IMR-90 (cell line): ENCODE data around the gene TRDMT1. TPM values are rescaled to one million over a fixed set of nuclear protein-coding genes. Genes with fewer than 3 reads are reported as not detected.

Experiments used
- ATAC-seq: fragments of 200-7000 bp; cut with Tn5 transposase; 2 replicates; pipeline ENCODE4 v1.9.1; 2020; ENCODE audit warnings: low read depth, mild to moderate bottlenecking, moderate library complexity
- BruUV-seq: library from RNA; stranded (reverse); fragments of 400-500 nt; replicated peaks from 2 replicates; lab custom pipeline; 2021; lab: Mats Ljungman, UMichigan
- CTCF ChIA-PET: fragments of 300-600 bp; formaldehyde crosslinking; extraction: SDS; loops from one replicate; lab custom pipeline; 2021; ENCODE audit warnings: antibody characterized with exemption; lab: Yijun Ruan, JAX
- POLR2A ChIA-PET: fragments of 300-600 bp; sonication (Branson Sonifier 250); formaldehyde crosslinking; loops from one replicate; lab custom pipeline; 2022; ENCODE audit warnings: antibody characterized with exemption; ENCODE audit not compliant: unreplicated experiment; lab: Charles Lee
- DNase-seq: peaks from one replicate; pipeline ENCODE4 v3.0.0; 2013
- H2AFZ ChIP-seq: replicated peaks from 2 replicates; pipeline ENCODE3; 2013; ENCODE audit warnings: low read length, mild to moderate bottlenecking; ENCODE audit not compliant: poor library complexity
- H2AK5ac ChIP-seq: 2 replicates; pipeline ENCODE4 v1.6.1; 2013; ENCODE audit warnings: low read depth, low read length, inconsistent platforms
- H2AK9ac ChIP-seq: replicated peaks from 2 replicates; pipeline ENCODE3; 2013; ENCODE audit warnings: mild to moderate bottlenecking, low read depth, low read length, moderate library complexity; ENCODE audit not compliant: poor library complexity
- H2BK120ac ChIP-seq: 2 replicates; pipeline ENCODE4 v1.6.1; 2013; ENCODE audit warnings: low read depth, low read length, inconsistent platforms
- H2BK15ac ChIP-seq: 3 replicates; pipeline ENCODE4 v1.6.1; 2013; ENCODE audit warnings: low read depth, low read length, inconsistent platforms
- H2BK20ac ChIP-seq: 2 replicates; pipeline ENCODE4 v1.6.1; 2013; ENCODE audit warnings: low read depth, mild to moderate bottlenecking, inconsistent platforms, low read length, moderate library complexity
- H2BK5ac ChIP-seq: 2 replicates; pipeline ENCODE4 v1.6.1; 2013; ENCODE audit warnings: mild to moderate bottlenecking, low read depth, low read length, inconsistent platforms; ENCODE audit not compliant: poor library complexity, severe bottlenecking
- H3K14ac ChIP-seq: replicated peaks from 2 replicates; pipeline ENCODE4 v1.6.1; 2013; ENCODE audit warnings: low read depth, low read length, inconsistent platforms
- H3K18ac ChIP-seq: 2 replicates; pipeline ENCODE4 v1.6.1; 2013; ENCODE audit warnings: low read depth, low read length, control low read depth
- H3K23ac ChIP-seq: 2 replicates; pipeline ENCODE4 v1.6.1; 2013; ENCODE audit warnings: low read depth, low read length, inconsistent platforms
- H3K27ac ChIP-seq: 2 replicates; pipeline ENCODE4 v1.5.1; 2013; ENCODE audit warnings: mild to moderate bottlenecking, control low read depth, low read length; ENCODE audit not compliant: insufficient read depth
- H3K27me3 ChIP-seq: 2 replicates; pipeline ENCODE4 v1.6.1; 2013; ENCODE audit warnings: low read length; ENCODE audit not compliant: control insufficient read depth, insufficient read depth
- H3K36me3 ChIP-seq: 2 replicates; pipeline ENCODE4 v1.6.1; 2013; ENCODE audit warnings: low read length, mixed read lengths; ENCODE audit not compliant: control insufficient read depth, insufficient read depth
- H3K4ac ChIP-seq: 2 replicates; pipeline ENCODE4 v1.6.1; 2013; ENCODE audit warnings: low read depth, low read length, inconsistent platforms
- H3K4me1 ChIP-seq: 2 replicates; pipeline ENCODE4 v1.6.1; 2013; ENCODE audit warnings: low read length, mixed read lengths; ENCODE audit not compliant: control insufficient read depth, insufficient read depth
- H3K4me2 ChIP-seq: 2 replicates; pipeline ENCODE4 v1.6.1; 2013; ENCODE audit warnings: low read depth, mild to moderate bottlenecking, control low read depth, low read length, moderate library complexity
- H3K4me3 ChIP-seq: 2 replicates; pipeline ENCODE4 v1.5.1; 2013; ENCODE audit warnings: low read depth, mild to moderate bottlenecking, control low read depth, low read length, moderate library complexity; ENCODE audit not compliant: insufficient read depth
- H3K56ac ChIP-seq: 2 replicates; pipeline ENCODE4 v1.6.1; 2013; ENCODE audit warnings: low read length, inconsistent platforms; ENCODE audit not compliant: insufficient read depth; ENCODE audit errors: extremely low read depth
- H3K79me1 ChIP-seq, 2 experiments: 2 replicates each; pipeline ENCODE4 v1.6.1; 2013; ENCODE audit warnings: low read length in 2 of 2, inconsistent platforms in 1 of 2, low read depth in 1 of 2
- H3K9ac ChIP-seq: 2 replicates; pipeline ENCODE4 v1.6.1; 2013; ENCODE audit warnings: low read depth, low read length, control low read depth
- H3K9me1 ChIP-seq: 2 replicates; pipeline ENCODE4 v1.6.1; 2013; ENCODE audit warnings: low read length, inconsistent platforms; ENCODE audit not compliant: insufficient read depth
- H3K9me3 ChIP-seq: 2 replicates; pipeline ENCODE4 v1.6.1; 2013; ENCODE audit warnings: low read length; ENCODE audit not compliant: control insufficient read depth, insufficient read depth
- H4K20me1 ChIP-seq: 2 replicates; pipeline ENCODE4 v1.6.1; 2013; ENCODE audit warnings: low read length, inconsistent platforms; ENCODE audit not compliant: insufficient read depth
- H4K5ac ChIP-seq: 2 replicates; pipeline ENCODE4 v1.6.1; 2013; ENCODE audit warnings: mild to moderate bottlenecking, low read depth, low read length, control low read depth
- H4K8ac ChIP-seq, 2 experiments: 2 replicates each; pipeline ENCODE4 v1.6.1; 2013; ENCODE audit warnings: low read depth in 2 of 2, low read length in 2 of 2, control low read depth in 1 of 2, inconsistent platforms in 1 of 2
- H4K91ac ChIP-seq: 2 replicates; pipeline ENCODE4 v1.6.1; 2013; ENCODE audit warnings: low read depth, low read length, inconsistent platforms; ENCODE audit not compliant: insufficient read depth
- CEBPB ChIP-seq: IDR thresholded peaks from 2 replicates; pipeline ENCODE4 v1.6.1; 2012; ENCODE audit warnings: low read depth, low read length, improper control_type of control experiment
- FOS ChIP-seq: fragments of 150-350 bp; IDR thresholded peaks from 2 replicates; pipeline ENCODE4 v1.6.1; 2016; ENCODE audit warnings: low read depth, low read length
- MAZ ChIP-seq: IDR thresholded peaks from 2 replicates; pipeline ENCODE4 v1.6.1; 2012; ENCODE audit warnings: low read depth, mild to moderate bottlenecking, low read length, improper control_type of control experiment, moderate library complexity, borderline replicate concordance
- MXI1 ChIP-seq: IDR thresholded peaks from 2 replicates; pipeline ENCODE4 v1.6.1; 2012; ENCODE audit warnings: low read depth, mild to moderate bottlenecking, low read length, moderate library complexity, borderline replicate concordance
- NFE2L2 ChIP-seq: fragments of 150-350 bp; IDR thresholded peaks from 2 replicates; pipeline ENCODE4 v1.6.1; 2016; ENCODE audit warnings: low read depth, mild to moderate bottlenecking, low read length
- RAD21 ChIP-seq: IDR thresholded peaks from 2 replicates; pipeline ENCODE4 v1.6.1; 2012; ENCODE audit warnings: low read length, improper control_type of control experiment
- WGBS, 2 experiments: methylation state at CpG; one replicate each; pipeline versions ENCODE4 v1.1.5 to v1.1.7; 2013; ENCODE audit warnings: missing lambda C conversion rate in 2 of 2; ENCODE audit not compliant: insufficient read length in 1 of 2; ENCODE audit errors: extremely low coverage in 2 of 2; 5-methylcytosine and 5-hydroxymethylcytosine counted together
- dilution Hi-C: fragments of 300-500 bp; cut with HindIII; formaldehyde crosslinking; loops from one replicate; pipeline ENCODE4 v1.14.3; 2018; ENCODE audit warnings: low sequenced_read_pairs; ENCODE audit not compliant: unreplicated experiment
- in situ Hi-C: fragments of 300-500 bp; cut with MboI; formaldehyde crosslinking; loops from 3 replicates; pipeline ENCODE4 v1.14.3; 2019; ENCODE audit warnings: low sequenced_read_pairs, inconsistent platforms, mixed read lengths
- intact Hi-C: fragments of 100-400 bp; cut with micrococcal nuclease; formaldehyde crosslinking; loops from 2 replicates; pipeline ENCODE4 v1.10.0; 2022
- polyA plus RNA-seq, 3 experiments: library from polyadenylated mRNA; depleted of rRNA; stranded (reverse); fragments of >200 nt; gene quantifications; 2 replicates each; pipeline ENCODE4 v1.2.3, GENCODE V29; 2012; ENCODE audit warnings: low replicate concordance in 1 of 3
- total RNA-seq: library from RNA; depleted of rRNA; stranded (reverse); fragments of >200 nt; gene quantifications from 2 replicates; pipeline ENCODE4 v1.2.3, GENCODE V29; 2012

TRDMT1 gene
- total and polyA plus RNA-seq, 2 of the 4 experiments (the other 2 are of a cell fraction) = 2.1 to 4.7 TPM

DNA sequence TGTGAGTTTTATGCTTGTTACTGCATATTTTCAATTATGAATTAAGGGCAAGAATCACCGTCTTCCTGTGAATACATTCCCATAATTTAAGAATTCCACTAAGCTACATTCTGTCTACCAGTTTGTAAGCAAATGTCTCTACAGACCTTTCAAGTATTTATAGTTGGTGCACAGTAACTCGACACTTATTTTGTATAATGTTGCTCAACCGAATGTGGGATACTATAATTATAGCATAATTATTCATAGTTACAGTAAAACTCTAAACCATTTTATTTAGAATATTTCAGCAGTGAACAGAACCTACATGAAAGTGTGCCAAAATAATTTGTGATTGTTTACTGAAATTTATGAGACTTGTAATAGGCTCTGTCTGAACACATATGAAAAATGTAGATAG is 54.6 kb downstream of the TRDMT1 start:
- H3K9me3 ChIP-seq = no peaks in the 10 kb centered on the region
- H2BK15ac ChIP-seq = no peak overlapping the region
- H3K4me2 ChIP-seq = peak overlapping the region; percentile 61; the same call in 1 of the 2 replicates
- no CpG with 5 or more reads among the region's 3 CpGs for WGBS, 2 experiments
- no peaks in the 10 kb centered on the region for H4K20me1 ChIP-seq
- no peak overlapping the region for H3K14ac ChIP-seq
- no peak overlapping the region for H3K18ac ChIP-seq
- H3K36me3 ChIP-seq = no peaks in the 10 kb centered on the region
- TF ChIP-seq MAZ (no peak), CEBPB (peak; percentile 39; the same call in 1 of the 2 replicates), MXI1 (no peak), FOS (no peak), RAD21 (no peak), NFE2L2 (no peak)
- H3K4ac ChIP-seq = no peak overlapping the region
- peak overlapping the region; percentile 80 for H2BK5ac ChIP-seq
- peak; percentile 44 for DNase-seq
- H3K9ac ChIP-seq = no peak overlapping the region
- no peak overlapping the region for H3K23ac ChIP-seq
- ChIA-PET POLR2A (no interaction called here), CTCF (no interaction called here)
- in situ Hi-C loops = no loop called here
- H3K9me1 ChIP-seq = peaks cover 6% of the 10 kb centered on the region
- no peak overlapping the region for H3K27ac ChIP-seq
- peaks cover 9% of the 10 kb centered on the region for H3K4me1 ChIP-seq
- intact Hi-C loops = no loop called here
- no peak overlapping the region for H4K5ac ChIP-seq
- dilution Hi-C loops = no loop called here
- H2BK120ac ChIP-seq = no peak overlapping the region
- H3K27me3 ChIP-seq = no peaks in the 10 kb centered on the region
- H2BK20ac ChIP-seq = no peak overlapping the region
- no peak overlapping the region for H2AK5ac ChIP-seq
- H3K56ac ChIP-seq = no peak overlapping the region
- H3K4me3 ChIP-seq = no peak overlapping the region
- ATAC-seq = peak; percentile 81
- no peak overlapping the region for H4K8ac ChIP-seq
- no TSS peak for BruUV-seq
- H3K79me1 ChIP-seq = no peaks in the 10 kb centered on the region; a peak in 2 of 4 replicates
- no peak overlapping the region for H2AK9ac ChIP-seq
- H2AFZ ChIP-seq = no peak overlapping the region
- no peak overlapping the region for H4K91ac ChIP-seq
